Measurements from ENCODE around the gene MPRIP.

The MPRIP gene

DNA sequence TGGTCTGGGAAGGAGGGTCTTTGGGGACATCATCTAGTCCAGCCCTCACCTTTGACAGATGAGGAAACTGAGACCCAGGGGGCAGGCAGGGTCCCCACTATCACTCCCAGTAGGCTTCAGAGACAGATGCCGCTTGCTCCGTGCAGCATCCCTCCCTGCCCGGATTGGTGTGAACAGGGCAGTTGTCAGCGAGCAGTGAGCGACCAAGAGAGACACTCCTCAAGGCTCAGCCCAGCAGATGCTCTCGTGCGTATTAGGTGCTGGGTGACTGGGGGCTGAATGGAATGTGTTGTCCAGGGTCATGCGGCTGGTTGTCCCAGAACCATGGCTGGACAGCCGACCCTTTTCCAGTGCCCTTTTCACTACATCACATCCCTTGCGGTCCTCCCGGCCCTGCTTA, 49.0 kb downstream of the MPRIP start:
- H3K4me3 ChIP-seq (replicated peaks; ENCODE audit: low read depth, low read length), result no peak overlapping the region
- no peak for TF ChIP-seq CTCF (IDR thresholded peaks at IDR 0.05; ENCODE audit: low read depth, low read length, missing control alignments)
- no peak for DNase-seq (ENCODE audit: extremely low read depth, low read depth)

DNA sequence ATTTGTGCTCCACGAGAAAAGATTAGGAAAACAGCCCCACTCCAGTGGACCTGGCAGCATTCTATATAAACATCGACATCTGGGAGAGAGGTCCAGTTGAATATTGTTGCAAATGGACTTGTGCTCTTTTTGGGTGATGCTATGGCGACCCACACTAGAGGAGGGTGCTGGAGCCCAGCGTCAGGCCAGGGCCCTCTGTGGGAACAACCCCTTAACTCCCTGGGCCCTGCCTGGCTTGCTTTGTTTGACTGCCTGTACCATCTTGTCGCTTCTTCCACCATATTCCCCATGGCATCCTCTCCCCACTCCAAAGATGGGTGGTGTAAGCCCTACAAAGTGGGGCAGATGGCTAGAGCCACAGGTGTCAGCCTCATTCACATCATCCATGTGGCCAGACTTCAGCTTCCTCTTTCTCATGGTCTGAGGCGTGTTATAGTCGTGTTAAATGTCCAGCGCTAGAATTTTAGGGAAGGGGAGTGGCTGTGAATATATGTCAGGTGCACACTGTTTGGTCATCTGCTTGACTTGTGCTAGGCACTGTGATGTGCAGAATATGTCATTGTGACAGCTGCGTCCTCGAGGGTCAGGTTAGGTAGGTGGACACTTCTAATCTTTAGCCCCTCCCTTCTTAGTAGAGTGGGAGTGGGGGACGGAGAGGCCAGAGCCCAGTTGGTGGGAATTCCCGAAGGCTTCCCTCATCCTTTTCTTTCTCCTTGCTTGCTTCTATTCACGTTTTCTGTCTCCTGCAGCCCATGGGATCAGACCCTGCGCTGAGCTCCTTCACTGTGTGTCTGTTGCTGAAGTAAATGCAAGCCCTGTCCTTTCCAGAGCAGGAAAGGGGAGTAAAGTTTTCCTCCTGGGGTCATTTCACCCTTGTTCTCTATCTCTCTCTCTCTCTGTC, 49.8 kb downstream of the MPRIP start:
- DNase-seq (ENCODE audit: extremely low read depth, low read depth), result no peak
- TF ChIP-seq CTCF (IDR thresholded peaks at IDR 0.05; ENCODE audit: low read depth, low read length, missing control alignments), result no peak
- H3K4me3 ChIP-seq (replicated peaks; ENCODE audit: low read depth, low read length), result no peak overlapping the region

DNA sequence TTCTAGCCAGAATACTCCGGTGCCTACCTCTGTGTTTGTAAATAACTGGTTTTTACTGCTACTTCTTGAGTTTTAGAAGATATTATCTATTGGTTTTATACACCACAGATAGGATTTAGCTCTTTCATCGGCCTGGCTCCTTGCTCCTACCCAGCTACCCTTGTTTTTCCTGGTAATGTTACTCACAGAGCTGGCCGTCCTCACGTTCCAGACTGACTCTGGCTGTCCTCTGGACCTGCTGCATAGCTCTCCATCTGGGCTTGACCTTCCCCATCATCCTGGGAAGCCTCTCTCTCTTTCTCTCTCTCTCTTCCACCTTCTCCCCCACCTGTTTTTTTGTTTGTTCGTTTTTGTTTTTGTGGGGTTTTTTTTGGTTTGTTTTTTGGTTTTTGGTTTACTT, 51.5 kb downstream of the MPRIP start:
- no peak overlapping the region for H3K4me3 ChIP-seq (replicated peaks; ENCODE audit: low read depth, low read length)
- no peak for TF ChIP-seq CTCF (IDR thresholded peaks at IDR 0.05; ENCODE audit: low read depth, low read length, missing control alignments)
- DNase-seq (ENCODE audit: extremely low read depth, low read depth), result no peak

GRCh38 chr17:17096438-17097178, 54.4 kb downstream of the MPRIP start:
- DNase-seq (ENCODE audit: extremely low read depth, low read depth), result no peak
- no peak overlapping the region for H3K4me3 ChIP-seq (replicated peaks; ENCODE audit: low read depth, low read length)
- no peak for TF ChIP-seq CTCF (IDR thresholded peaks at IDR 0.05; ENCODE audit: low read depth, low read length, missing control alignments)

GRCh38 chr17:17097763-17098345, 55.6 kb downstream of the MPRIP start:
- DNase-seq (ENCODE audit: extremely low read depth, low read depth), result no peak
- no peak overlapping the region for H3K4me3 ChIP-seq (replicated peaks; ENCODE audit: low read depth, low read length)
- no peak for TF ChIP-seq CTCF (IDR thresholded peaks at IDR 0.05; ENCODE audit: low read depth, low read length, missing control alignments)

GRCh38 chr17:17098551-17099179, 56.4 kb downstream of the MPRIP start:
- TF ChIP-seq CTCF (IDR thresholded peaks at IDR 0.05; ENCODE audit: low read depth, low read length, missing control alignments), result no peak
- no peak for DNase-seq (ENCODE audit: extremely low read depth, low read depth)
- H3K4me3 ChIP-seq (replicated peaks; ENCODE audit: low read depth, low read length), result no peak overlapping the region

Data from HFF-Myc (cell line).